Breast epithelium (tissue), 3 donors: Measurements from ENCODE around the gene SMARCAL1.

Experiments used
- POLR2A ChIP-seq: fragments of 450-650 bp; IDR thresholded peaks from one replicate; pipeline ENCODE4 v1.6.1; 2016; ENCODE audit warnings: antibody characterized with exemption, mild to moderate bottlenecking, moderate library complexity
- POLR2AphosphoS5 ChIP-seq, 3 donors: sonication (generic); formaldehyde crosslinking; IDR thresholded peaks; one replicate each; pipeline ENCODE4 v1.6.1; 2017; ENCODE audit warnings: antibody characterized with exemption in 3 of 3
- TF ChIP-seq, protein P1 (sequence below), 3 donors: fragments of 450-650 bp; IDR thresholded peaks; one replicate each; pipeline ENCODE4 v1.5.1; 2016 to 2017; ENCODE audit warnings: antibody characterized with exemption in 3 of 3, mild to moderate bottlenecking in 3 of 3, moderate library complexity in 3 of 3

DNA sequence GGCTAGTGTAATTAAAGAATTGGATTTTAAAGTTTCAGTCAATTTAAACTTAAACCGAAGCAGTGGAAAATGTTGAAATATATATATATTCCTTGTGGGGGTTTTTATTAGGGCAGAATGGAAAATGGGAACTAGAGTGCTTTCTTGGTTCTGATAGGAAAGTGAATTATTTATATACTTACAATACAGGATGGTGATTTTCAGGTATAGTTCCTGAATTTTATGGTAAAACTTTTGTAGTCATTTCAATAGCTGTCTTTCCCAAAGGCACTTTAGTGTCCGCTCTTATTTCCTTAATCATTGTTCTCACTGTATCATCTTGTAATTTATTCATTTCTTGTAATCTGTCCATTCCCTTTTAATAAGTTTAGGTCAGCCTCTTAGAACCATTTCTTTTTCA is 88.3 kb downstream of the SMARCAL1 start:
- TF ChIP-seq, protein P1, sequence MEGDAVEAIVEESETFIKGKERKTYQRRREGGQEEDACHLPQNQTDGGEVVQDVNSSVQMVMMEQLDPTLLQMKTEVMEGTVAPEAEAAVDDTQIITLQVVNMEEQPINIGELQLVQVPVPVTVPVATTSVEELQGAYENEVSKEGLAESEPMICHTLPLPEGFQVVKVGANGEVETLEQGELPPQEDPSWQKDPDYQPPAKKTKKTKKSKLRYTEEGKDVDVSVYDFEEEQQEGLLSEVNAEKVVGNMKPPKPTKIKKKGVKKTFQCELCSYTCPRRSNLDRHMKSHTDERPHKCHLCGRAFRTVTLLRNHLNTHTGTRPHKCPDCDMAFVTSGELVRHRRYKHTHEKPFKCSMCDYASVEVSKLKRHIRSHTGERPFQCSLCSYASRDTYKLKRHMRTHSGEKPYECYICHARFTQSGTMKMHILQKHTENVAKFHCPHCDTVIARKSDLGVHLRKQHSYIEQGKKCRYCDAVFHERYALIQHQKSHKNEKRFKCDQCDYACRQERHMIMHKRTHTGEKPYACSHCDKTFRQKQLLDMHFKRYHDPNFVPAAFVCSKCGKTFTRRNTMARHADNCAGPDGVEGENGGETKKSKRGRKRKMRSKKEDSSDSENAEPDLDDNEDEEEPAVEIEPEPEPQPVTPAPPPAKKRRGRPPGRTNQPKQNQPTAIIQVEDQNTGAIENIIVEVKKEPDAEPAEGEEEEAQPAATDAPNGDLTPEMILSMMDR (IDR thresholded peaks at IDR 0.05) = no peak
- no peak for TF ChIP-seq POLR2AphosphoS5 (IDR thresholded peaks at IDR 0.05)
- no peak for TF ChIP-seq POLR2A
